SW 1271 (cell line): ENCODE results near the gene DPRX.

ENCODE experiments used
- DNase-seq, 2 experiments: peaks; one replicate each; lab custom pipeline; 2025; lab: John Stamatoyannopoulos, UW

The DPRX gene, protein sequence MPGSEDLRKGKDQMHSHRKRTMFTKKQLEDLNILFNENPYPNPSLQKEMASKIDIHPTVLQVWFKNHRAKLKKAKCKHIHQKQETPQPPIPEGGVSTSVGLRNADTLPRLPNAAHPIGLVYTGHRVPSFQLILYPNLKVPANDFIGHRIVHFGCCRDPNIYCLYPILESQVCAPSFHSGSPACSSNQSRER

DNA sequence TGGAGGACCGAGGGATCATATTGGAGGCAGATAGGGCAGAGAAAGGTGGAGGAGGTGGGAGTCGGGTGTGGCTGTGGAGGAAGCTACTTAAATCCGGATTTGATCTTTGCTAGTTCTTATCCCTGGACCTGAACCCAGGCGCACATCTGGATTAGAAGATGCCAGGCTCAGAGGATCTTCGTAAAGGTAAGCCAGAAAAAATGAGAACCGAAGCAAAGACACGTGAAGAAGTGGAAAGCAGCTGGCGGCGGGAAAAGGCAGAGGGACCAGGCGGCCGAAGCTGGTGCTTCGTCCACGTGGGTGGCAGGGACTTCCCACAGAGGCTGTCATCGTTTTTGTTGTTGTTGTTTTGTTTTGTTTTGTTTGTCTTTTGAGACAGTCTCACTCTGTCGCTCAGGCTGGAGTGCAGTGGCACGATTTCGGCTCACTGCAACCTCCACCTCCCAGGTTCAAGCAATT is at the start of gene DPRX:
Gene DPRX (plus strand): TSS at position 51 of the 459 bp plus-strand sequence. CDS start 108 bp downstream, at position 159.
- no peak for DNase-seq

DNA sequence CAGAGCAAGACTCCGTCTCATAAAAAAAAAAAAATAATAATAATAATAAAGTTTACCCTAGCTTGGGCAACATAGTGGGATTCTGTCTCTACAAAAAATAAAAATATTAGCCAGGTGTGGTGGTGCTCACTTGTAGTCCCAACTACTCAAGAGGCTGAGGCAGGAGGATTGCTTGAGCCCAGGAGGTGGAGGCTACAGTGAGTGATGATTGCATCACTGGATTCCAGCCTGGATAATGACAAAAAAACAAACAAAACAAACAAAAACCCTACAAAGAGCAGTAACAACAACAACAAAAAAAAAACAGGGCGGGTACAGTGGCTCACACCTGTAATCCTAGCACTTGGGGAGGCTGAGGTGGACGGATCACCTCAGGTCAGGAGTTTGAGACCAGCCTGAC is 48.6 kb upstream of the DPRX start:
- DNase-seq = no peak

DNA sequence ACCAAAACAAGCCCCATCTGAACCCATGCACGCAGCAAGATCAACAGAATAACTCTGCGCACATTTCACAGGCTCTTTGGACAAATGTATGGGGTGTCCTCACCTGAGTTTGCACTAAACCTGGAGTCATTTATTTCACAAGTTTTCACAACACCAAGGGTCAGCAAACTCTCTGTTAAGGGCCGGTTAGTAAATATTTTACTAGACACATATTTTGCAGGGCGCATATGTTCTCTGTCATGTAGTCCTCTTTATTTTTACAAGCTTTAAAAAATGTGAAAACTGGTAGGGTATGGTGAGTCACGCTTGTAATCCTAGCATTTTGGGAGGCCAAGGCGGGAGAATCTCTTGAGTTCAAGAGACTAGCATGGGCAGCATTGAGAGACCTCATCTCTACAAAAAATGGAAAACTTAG is 45.5 kb upstream of the DPRX start:
- DNase-seq = no peak

DNA sequence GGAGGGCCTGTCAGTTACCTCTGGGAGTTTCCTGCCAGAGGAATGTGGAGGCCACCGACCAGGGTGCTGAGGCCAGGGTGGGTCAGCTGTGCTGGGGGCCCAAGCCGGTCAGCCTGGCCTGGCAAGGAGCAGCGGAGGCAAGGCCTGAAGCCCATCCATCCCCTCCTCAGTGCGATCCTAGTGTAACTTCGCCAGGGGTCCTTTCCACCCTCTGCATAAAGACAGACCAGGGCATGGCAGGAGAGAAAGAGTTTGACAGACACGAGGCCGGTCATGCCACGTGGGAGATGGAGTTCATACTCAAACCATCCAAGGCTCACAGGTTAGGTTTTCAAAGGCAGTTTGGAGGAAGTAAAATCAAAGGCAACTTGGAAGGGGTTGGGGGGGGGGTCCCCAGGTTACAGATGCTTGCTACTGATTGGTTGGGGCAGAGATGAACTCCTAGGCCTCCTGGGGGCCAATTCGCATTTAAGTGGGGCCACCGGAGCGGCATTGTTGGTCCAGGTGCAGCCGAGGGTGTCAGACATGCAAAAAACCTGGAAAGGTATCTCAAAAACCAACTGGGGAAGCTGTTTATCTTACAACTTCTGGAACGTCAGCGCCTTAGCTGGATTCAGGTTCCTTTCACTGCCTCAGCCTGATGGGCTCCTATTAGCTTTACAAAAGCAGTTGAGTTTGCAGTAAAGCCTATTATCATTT is 36.8 kb upstream of the DPRX start:
- no peak for DNase-seq

DNA sequence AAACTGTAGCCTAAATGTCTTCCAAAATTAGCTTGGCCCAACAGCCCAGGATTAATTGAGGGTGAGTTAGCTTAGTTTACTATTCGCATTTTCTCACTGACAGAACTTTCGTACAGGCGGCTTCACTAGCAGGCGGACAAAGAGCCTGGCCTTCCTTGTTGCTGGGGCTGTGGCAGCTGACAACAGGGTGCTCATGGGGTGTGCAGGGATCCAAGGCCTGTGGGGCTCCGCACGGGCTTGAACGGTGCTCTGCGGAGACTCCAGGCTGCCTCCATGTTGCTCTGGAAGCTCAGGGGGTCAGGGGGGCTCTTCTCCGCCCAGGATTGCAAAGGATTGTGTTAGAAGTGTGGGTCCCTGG is 36.3 kb upstream of the DPRX start:
- no peak for DNase-seq

DNA sequence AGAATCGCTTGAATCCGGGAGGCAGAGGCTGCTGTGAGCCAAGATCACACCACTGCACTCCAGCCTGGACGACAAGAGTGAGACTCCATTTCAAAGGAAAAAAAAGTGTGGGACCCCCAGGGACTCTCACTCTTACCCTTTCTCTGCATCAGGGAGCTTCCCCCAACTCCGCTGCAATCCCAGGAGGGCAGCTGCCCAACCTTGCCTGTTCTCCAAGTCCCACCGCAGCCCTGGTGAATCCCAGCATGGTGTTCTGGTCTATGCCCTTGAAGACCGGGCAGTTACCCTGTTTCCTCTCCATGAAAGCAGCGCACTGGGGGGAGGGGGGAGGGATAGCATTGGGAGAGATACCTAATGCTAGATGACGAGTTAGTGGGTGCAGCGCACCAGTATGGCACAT is 35.7 kb upstream of the DPRX start:
- no peak for DNase-seq

DNA sequence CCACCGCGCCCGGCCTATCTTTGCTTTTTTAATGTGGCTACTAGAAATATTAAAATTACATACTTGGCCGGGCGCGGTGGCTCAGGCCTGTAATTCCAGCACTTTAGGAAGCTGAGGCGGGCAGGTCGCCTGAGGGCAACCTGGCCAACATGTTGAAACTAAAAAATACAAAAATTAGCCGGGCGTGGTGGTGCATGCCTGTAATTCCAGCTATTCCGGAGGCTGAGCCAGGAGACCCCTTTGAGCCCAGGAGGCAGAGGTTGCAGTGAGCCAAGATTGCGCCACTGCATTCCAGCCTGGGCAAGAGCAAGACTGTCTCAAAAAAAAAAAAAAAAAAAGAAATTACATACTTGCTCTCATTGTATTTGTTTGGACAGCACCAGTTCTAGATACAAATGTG is 34.8 kb upstream of the DPRX start:
- no peak for DNase-seq

DNA sequence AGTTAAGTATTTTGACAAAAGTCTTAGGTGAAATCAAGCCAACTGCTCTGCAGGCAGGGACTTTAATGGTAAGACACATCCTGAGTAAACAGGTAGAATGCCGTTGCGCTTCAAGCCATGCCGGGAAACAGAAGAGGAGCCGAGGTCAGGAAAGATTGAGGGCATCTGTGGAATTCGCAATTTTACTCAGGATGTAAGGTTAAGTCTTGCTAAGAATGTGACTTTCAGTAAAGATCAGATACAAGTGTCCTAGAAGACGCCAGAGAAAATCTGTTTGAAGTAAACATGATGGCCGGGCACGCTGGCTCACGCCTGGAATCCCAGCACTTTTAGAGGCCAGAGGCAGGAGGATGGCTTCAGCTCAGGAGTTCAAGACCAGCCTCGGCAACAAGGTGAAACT is 33.4 kb upstream of the DPRX start:
- no peak for DNase-seq

DNA sequence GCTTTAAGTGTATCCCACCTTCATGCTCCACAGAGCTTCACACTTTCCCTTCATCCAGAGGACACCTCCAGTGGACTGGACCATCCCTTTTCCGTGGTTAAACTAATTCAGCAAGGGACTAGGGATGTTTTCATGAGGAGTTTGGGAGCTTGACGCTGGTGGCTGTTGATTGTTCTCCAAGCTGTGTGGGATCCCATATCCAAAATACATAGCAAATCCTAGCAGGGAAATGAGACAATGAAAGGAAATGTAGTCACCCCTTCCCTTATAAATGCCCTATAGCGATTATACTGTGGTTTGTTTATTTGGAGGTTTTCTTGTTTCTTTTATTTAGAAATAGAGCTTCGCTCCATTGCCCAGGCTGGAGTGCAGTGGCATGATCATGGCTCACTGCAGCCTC is 31.6 kb upstream of the DPRX start:
- no peak for DNase-seq

DNA sequence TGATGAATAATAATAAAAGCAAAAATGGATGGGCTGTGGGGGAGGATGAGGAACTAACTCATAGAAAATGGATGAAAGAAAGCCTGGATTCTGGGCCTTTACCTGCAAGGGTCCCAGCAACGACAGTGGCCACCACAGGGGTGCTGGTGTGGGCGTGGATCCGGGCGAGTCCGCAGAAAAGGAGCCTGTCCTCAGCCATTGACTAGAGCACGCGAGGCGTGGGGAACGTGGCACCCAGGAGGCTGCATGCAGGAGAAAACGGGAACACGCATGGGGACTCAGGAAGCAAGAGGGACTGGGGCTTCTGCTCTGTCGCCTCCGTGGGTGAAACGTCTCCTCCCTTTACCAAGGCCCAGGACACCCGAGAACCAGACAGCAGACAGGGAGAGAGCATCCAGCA is 25.8 kb upstream of the DPRX start:
- DNase-seq = no peak

DNA sequence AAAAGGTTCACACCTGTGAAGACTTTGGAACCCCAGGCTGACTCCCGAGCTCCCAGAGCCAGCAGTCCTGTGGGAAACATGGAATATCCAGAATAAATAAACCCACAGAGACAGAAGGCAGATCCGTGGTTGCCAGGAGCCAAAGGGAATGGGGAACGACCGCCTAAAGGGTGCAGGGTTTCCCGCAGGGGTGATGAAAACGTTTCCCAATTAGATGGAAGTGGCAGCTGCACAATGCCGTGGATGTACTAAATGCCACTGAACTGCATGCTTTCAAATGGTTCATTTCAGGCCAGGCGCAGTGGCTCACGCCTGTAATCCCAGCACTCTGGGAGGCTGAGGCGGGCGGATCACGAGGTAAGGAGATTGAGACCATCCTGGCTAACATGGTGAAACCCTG is 23.4 kb upstream of the DPRX start:
- no peak for DNase-seq

DNA sequence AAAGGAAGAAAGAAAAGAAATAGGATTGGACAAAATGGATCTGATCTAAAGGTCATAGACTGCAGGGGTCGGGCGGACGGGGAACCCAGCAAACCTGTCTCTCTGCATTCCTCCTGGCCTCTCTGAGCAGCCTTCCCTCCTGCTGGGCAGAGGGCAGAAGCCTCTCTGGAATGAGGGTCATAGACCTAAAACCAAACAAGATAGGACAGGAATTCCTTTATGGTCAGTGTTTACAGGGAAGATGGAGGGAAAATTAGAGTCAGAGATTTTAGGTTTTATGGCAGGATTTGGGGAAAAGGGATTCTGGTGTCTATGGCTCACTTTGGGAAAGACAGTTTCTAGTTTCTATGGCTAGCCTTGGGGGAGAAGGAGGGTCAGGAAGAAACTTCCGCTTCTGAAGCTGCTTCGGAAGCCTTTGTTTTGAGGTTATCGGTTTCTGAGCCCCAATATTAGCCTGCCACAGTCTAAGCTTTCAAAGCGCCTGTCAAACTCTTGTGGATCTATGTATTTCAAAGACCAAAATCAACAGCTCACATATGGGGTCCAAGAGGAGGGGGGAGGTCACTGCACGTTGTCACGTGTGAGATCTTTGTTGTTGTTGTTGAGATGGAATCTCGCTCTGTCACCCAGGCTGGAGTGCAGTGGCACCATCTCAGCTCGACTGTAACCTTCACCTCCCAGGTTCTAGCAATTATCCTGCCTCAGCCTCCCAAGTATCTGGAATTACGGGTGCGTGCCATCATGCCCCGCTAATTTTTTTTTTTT is 18.9 kb upstream of the DPRX start:
- DNase-seq = no peak

DNA sequence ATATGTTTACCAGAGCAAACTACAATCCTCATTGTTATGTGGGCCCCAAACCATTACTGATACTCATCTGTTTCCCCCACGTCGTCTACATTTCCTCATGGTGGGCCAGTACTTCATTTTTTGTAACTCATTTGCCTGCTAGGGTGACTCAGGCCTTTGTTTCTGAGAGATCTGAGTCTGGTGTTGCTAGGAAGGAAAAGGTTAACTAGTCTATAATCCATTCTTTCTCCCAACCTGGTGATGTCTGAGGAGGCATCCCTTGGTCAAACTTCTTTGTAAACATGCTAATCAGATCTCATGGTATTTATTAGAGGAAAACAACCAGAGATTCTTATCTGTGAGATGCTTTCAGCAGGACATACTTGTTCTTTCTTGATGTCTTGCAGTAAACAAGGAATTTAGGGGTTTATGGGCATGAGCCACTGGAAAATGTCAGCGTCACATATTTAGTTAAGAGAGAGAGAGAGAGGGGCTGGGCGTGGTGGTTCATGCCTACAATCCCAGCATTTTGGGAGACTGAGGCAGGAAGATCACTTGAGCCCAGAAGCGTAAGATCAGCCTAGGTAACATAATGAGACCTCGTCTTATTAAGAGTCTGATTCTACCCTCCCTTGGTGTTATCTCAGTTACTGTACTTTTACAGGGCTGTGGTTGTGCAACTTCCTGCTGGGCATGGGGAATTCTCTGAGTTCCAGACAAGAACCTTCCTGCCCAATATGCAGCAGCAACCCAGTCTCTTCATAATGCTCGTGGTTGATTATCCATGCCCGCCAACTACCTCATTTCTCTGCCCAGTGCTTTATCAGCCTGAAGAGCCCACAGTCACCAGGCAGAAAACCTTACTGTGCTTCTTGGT is 9.7 kb upstream of the DPRX start:
- DNase-seq = no peak

DNA sequence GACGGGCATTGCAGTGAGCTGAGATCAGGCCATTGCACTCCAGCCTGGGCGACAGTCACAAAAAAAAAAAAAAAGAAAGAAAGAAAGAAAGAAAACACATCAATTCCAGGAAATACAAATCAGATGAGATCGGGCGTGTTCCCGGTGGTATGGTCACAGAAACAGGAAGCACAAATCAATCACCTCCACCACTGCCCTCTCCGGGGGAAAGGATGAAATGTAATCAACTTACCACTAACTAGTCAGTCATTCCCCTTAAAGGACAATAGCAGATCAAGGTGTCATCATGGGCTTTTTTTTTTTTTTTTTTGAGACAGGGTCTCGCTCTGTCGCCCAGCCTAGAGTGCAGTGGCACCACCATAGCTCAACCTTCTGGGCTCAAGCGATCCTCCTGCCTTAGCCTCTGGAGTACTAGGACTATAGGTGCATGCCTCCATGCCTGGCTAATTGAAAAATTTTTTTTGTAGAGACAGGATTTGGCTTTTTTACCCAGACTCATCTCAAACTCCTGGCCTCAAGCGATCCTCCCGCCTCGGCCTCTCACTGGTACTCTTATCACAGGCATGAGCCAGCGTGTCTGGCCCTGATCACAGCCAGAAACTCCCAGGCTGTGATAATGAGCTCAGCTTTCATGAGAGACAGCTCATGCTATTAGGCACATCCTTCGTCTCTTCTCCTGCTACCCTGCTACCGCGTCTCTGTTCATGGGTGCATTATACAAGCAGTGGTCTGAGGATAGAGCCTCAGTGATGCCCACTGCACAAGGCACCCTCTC is 6.8 kb upstream of the DPRX start:
- DNase-seq = no peak

DNA sequence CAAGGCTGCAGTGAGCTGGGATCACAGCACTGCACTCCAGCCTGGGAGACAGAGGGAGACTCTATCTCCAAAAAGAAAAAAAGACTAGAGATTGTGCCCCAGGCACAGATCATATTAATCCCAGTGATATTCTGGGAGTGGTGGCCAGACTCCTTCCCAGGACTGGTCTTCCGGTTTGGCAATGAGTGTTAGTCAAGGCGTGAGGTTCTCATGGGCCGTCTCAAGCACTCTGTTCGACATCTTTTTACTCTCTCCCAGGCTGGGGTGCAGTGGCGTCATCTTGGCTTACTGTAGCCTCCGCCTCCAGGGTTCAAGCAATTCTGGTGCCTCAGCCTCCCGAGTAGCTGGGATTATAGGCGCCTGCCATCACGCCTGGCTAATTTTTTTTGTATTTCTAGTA is 5.3 kb upstream of the DPRX start:
- no peak for DNase-seq

DNA sequence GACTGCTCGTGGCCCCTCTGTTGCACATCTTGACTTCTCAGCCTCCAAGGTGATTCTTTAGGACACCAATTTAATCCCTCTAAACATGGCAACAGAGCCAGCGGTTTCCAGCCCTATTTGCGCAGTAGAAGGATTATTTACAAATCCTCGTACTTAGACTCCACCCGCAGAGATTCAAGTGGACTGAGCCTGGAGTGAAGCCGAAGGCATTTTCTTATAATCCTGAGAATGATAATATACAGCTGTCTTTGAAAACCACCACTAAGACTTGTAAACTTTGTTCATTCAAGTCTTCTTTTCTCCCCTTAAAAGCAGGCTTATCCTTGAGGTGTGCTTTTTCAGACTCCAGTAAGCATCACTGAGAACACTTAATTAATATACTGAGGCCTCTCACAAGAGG is 4.8 kb upstream of the DPRX start:
- DNase-seq = no peak

DNA sequence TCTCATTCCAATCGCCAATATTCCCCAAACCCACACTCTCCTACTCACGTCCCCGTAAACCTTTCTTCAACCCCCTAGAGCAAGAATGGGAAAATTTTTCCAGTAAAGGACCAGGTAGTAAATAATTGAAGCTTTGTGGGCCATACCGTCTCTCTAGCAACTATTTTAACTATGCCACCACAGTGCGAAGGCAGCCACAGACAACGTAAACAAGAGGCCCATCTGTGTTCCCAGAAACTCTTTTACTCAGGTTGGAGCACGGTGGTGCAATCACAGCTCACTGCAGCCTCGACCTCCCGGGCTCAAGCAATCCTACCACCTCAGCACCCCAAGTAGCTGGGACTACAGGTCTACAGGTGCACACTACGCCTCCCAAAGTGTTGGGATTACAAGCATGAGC is 3.0 kb downstream of the DPRX start:
- DNase-seq = no peak

DNA sequence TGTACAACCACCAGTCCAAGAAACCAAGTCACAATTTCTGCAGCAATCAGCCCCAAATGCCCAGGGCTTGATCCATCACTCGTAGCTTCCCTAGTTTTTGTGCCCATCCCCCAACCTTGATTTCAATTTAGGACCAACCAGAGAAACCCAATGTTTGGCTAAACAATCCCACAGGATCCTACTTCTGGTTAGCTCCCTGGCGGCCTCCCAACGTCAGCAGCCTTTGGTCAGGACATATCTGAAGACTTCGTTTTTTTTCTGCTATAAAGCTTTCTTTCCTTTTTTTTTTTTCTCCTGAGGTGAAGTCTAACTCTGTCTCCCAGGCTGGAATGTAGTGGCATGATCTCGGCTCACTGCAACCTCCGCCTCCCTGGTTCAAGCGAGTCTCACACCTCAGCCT is 7.7 kb downstream of the DPRX start:
- no peak for DNase-seq

DNA sequence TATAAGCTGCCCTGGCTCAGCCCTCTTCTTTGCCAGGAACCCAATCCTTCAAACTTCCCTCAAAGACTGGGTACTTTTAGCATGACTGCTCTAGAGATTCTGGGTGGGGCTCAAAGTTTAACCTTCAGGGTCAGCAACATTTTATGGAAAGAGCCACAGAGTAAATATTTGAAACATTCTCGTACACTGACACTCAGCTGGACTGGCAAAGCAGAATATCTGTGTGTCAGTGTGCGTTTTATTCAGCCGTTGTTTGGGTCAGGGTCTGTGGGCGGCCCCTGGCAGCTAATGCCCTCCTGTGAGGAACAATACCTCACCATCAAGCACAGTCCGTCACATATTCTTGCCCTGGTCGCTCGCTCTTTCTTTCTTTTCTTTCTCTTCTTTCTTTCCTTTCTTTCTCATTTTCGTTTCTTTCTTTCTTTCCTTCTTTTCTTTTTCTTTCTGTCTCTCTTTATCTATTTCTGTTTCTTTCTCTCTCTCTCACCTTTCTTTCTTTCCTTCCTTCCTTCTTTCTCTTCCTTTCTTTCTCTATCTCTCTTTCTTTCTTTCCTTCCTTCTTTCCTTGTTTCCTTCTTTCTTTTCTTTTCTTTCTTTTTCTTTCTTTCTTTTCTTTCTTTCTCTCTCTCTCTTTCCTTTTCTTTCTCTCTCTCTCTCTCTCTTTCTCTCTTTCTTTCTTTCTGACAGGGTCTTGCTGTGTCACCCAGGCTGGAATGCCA is 10.7 kb downstream of the DPRX start:
- DNase-seq = no peak

DNA sequence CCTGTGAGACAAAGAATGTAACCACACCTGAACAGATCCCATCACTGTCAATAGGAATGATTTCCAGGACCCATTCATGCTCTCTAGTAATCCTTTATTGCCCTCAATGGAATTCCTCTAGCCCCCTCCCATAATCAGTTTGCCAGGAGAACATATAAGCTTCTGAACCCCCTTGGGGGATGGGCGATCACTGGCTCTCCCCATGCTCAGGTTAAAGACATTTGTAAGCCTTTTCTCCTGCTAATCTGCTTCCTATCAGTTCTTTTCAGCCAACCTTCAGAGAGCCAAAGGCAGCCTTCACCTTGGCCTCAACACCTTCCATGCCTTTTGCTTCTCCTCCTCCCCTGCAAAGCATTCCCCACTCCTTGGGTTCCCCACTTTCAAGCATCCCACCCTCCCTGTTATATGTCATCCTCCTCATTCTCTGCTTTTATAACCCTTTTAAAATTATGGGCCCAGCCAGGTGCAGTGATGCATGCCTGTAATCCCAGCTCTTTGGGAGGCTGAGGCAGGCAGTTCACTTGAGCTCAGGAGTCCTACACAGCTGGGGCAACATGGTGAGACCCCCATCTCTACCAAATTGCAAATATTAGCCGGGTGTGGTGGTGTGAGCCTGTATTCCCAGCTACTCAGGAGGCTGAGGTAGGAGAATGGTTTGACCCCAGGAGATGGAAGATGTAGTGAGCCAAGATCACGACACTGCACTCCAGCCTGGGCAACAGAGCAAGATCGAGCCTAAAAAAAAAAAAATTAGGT is 12.4 kb downstream of the DPRX start:
- no peak for DNase-seq
